Measurements from ENCODE around the gene TGFBR2.

The TGFBR2 gene

DNA sequence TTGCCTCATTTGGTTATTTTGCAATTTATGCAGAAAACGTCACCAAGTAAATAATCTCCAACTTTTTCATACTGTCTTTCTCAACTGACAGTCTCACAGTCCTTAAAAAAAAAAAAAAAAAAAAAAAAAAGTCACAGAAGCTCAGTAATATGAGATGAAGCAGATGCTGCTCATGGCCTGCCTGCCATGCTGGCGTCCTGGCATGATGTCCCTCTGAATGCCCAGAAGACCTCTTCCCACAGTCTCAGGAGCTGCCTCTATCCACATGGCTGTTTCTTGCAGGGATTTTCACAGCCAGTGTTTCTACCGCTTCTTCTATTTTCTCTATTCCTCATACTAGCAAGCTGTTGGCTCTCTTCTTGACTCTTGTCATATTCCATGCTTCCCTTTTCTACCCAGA, 87.7 kb downstream of the TGFBR2 start:
- no peak for DNase-seq

DNA sequence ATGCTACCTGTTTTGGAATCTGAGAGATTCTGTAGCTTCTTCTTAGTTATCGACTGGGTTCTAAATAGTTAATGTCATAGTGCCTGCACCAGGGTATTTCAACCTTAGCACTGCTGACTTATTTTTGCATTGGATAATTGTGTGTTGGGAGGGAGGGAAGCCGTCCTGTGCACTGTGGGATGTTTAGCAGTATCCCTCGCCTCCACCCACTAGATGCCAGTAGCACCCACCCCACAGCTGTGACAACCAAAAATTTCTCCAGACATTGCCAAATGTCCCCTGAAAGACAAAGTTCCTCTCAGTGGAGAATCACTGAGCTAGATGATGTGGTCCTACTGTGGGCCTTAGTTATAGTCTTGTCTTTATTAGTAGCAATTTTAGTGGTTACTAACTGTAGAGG, 88.3 kb downstream of the TGFBR2 start:
- DNase-seq = no peak

DNA sequence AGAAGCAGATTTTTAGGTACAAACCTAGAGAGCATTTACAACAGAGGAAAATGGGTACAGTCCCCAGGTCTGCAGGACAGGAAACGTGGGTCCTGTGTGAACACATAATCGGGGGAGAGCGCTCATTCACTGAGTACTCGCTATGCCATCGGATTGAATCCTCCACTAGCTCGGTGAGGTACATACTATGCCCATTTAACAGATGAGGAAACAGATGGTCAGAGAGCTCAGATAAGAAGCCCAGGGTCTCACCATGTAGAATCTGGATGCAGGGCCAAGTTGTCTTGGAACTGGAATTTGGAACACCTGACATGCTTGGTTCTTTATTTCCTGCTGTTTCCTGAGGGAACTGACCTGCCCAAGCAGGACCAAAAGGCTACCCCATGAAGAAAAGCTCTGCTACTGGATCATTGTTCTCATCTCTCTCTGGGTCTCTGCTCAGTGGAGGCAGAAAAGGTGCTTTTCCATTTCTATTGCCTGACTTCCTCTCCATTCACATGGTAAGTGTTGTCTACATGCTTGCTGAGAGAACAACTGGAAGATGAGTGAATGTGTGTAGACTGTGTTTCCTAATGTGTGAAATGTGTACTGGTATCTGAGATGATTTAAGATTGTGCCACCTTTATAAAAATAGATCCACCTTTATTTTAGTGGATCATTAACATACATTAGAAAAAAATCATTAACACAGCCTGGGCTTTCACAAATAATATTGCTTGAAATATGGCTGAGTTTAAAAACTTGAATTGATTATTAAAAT, 89.1 kb downstream of the TGFBR2 start:
- DNase-seq = no peak

DNA sequence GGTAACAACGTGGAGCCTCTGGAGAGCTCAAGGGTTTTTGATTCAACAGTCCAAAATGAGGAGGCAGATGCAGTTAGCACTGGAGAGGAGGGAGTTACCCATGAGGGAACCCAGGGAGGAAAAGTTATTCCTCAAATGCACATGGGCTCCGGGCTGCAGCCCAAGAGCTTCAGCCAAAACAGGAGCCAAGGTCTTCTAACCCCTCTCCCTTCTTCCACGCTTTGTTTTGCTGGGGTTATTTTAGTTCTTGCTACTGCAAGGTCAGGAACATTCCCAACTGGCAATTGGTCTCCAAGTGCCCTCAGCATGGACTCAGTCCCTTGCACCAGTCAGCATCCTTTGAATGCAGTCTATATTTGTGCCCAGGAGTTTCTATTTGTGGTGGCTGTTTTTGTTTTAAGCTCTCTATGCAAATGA, 90.0 kb downstream of the TGFBR2 start:
- no peak for DNase-seq

DNA sequence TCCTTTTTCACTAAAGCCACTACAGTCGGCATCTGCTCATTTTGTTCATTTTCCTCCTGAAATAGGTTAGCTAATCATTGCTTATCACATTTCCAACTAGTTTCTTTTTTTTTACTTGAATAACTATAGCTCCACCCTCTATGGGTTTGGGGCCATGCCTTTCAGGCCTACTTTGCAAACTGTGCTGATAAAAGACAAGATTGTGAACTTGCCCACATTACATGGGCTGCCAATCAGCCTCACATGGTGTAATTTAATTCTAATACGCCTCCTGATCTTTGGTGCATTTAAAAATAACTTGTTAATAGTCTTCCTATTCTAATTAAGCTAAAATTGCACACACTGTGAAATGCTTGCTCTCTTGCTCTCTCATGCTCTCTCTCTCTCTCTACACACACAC, 90.5 kb downstream of the TGFBR2 start:
- no peak for DNase-seq

DNA sequence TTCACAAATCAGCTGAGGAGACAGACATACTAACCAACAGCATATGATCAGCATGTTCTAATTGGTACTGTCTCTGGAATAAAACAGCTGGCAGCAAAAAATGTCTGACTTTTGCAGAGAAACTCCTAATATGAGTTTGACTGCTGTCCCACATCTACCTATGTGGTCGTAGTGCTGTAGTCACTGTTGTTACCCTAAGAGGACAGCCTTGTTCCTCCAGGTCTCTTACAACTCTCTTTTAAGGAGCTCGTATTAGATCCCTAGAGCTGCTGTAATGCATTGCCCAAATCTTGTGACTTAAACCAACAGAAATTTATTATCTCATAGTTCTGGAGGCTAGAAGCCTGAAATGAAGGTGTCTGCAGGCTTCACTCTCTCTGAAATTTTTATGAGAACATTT, 92.1 kb downstream of the TGFBR2 start:
- DNase-seq = no peak

DNA sequence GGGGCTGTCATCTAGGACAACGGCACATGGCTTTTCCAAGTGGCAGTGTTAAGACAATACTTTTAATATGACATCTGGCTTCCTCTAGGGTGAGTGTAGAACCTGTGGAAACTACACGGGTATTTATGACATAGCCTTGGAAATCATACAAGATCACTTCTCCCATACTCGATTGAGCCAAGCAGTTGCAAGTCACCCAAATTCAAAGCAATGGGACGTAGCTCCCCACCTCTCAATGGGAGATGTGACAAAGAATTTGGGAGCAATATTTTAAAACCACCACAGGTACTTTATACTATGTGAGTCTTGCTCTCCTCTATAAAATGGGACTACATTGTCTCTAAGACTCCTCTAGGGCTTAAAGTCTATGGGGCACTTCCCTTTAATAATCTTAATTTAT, 93.5 kb downstream of the TGFBR2 start:
- DNase-seq = no peak

DNA sequence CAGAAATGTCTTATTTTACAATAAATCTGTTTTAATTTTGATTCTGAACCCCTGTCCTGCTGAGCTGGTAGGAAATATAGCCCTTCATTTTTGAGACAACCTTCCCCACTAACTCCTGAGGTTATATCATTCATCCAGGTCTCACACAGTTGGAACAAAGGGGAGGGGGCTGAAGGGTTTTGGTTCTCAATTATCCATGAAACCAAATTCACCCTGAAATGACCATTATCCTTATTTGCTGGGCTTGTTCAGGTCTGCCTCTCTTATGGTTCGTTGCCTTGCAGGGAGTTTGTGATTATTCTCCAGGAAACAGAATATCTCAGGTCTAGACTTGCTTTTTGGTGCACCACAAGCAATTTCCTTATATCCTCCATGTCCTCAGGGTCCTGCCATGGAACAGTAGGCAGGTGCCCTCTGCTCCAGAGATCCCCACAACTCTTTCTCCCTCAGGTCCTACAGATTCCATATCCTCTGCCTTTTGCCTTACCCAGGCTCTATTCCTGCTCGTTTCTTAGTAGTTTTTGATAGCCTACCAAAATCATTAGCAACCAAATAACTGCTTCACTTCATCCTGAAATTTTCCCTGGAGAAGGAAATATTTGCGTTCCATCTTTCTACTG, 94.4 kb downstream of the TGFBR2 start:
- DNase-seq = no peak

DNA sequence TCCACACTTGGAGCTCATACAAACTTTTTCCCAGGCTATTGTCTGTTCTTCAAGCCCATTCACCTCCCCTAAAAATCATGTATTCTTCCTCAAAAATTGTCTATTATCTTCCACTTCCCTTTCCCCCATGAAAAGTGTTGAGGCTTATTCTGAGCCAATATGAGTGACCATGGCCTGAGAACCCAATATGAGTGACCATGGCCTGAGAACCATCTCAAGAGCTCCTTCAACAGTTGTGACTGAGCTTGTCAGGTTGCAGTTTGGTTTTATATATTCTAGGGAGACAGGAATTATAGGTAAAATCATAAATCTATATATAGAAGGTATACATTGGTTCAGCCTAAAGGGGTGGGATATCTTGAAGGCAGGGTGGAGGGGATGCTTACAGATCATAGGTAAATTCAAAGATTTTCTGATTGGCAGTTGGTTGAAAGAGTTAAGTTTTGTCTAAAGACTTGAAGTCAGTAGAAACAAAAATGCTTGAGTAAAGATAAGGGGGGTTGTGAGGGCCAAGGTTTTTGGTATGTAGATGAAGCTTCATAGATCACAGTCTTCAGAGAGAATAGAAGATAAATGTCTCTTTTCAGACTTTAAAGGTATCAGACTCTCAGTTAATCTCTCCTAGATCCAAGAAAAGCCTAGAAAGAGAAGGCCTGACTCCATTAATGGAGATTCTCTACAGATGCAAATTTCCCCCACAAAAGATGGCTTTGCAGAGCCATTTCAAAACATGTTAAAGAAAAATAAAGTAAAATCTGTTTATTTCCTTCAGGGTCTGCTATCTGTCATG, 95.8 kb downstream of the TGFBR2 start:
- DNase-seq = no peak

DNA sequence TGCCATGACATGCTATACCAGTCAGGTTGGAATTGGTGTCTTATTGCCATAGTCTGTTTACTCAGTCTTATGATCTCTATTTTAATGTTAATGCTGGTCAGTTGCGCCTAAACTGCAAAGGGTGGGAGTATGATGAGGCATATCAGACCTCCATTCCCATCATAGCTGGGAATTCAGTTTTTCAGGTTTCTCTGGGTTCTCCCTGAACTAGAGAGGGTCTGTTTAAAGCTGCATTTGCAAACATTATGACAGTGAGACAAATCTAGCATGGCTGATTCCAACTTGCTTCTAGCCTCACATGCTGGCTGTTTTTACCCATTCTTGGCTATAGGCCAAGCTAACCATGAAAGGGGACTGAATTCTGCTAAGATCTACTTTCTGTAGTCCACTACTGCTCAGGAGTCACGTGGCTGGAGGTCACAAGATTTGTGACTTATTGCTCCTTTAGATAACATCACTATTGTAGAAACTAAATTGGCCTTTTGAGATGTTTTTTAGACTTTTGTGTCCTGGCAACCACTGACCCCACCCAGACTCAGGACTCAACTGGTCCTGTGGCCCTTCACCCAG, 96.5 kb downstream of the TGFBR2 start:
- DNase-seq = no peak

DNA sequence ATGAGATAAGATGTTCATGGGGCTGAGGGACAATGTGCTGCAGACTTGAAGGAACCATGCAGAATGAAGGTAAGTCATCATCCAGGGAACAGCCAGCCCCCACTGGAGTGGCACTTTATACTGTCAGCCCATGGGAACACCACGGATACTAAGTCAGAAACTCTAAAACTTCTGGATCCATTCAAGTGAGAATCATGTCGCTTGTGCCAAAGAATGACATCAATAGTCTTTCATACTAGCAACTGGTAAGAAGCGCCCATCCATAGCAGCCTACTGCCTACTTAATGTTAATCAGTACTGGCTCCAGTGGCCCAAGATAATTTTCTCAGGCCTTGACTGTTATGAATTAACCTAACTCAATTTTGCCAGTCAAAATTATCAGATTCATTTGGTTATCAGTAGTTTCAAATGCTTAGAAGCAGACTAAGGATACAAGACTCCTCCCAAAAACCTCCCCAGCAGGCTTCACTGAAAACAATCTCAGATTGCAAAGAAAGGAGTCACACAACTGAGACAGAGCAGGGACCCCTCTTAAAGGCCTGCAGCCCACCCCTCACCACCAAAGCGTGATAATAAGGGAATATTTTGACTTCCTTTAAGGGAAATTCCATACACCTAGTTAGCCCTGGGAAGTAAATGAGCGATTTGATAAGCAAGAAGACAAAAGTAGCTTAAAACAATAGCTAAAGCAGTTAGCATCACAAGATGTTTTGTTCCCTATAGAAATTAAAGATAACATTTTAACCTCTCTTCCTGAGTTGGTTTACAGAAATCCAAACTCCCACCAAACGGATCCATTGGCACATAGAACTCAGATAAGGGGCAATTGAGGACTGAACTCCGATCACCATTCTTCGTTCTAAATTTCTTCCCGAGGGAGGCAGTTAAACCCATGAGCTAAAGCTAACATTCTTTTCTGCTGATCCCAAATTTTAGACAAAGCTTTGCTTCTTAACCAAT, 98.8 kb downstream of the TGFBR2 start:
- no peak for DNase-seq

DNA sequence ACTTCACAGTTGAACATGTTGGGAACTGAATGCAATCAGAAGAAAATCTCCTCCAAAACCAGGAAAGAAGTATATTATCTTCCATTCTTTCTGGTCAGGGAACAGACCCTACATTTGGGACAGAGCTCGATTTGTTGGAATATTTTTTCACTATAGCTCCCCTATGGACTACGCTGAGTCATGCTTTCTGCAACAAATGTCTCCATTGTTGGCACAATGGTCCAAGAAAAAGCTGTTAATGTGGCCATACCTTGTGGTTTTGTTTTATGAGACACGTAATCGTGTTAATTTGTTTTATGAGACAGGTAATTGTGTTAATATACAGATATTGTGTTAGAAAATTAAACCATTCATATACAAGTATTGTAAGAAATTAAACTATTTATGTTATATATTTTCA, 101.4 kb downstream of the TGFBR2 start:
- DNase-seq = no peak

DNA sequence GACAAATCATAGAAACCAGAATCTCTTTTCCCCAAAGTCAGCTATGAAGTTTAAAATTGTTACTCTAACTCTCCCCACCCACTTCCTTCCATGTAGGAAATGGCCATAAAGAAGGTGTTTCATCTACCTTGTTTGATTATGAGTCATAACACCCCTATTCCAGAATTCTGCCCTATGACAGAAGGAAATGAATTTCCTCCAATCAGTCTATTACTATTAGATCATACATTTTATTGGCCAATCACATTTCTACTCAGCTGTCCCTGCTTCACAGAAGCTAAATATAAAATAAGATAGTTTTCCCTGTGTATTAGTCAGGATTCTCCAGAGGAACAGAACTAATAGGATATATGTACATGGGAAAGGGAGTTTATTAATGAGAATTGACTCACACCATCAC, 102.1 kb downstream of the TGFBR2 start:
- DNase-seq = no peak

DNA sequence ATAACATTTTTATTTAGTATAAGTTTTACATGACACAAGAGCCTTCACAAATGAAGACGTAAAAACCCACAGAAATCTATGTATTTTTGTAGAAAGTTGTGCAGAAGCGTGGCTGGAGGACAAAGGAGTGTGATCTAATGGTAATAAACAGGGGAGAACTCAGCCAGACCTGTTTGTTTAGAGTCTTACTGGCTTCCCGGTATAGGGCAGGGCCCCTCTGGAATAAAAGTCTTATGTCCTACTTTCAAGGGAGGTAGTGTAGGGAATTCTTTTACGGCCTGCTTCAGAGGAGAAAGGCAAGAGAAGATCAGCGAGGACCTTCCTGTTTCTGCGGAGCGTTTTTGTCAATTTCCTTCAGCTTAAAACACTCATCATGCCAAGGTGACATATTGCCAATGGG, 103.6 kb downstream of the TGFBR2 start:
- DNase-seq = no peak

DNA sequence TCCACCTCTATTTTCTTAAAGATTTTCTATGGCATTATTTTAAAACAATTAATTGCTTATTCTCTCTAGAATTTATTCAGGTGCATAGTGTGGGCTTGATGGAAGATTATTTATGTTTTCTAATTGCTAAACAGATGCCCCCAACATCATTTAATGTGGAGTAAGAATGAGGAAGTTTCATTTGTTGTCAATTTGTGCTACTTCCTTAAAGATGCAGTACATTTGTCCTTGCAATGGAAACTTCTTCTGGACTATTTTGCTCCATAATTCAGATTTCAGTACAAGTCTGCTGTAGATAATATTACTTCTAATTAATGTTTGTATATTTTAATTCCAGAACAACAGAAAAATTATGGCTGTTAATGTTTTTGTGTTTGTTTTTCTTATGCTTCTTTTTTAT, 104.8 kb downstream of the TGFBR2 start:
- peak in 2 of 3 donors; percentile 38 to 46 for DNase-seq

DNA sequence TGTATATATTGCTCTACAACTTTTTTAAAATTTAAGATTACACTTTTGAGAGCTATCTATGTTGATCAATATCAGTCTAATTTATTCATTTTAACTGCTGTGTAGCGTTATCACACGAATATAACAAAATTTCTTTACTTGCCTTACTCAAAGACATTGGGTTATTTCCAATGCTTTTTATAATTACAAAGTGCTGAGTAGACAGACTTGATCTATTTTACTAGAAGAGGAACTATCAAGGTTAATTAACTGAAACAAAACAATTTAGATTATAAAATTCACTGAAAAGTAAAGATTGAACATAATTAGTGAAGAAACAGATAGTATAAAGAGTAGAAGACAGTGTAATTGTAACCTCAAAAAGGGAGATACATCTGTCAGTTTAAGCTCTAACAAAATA, 105.5 kb downstream of the TGFBR2 start:
- no peak for DNase-seq

DNA sequence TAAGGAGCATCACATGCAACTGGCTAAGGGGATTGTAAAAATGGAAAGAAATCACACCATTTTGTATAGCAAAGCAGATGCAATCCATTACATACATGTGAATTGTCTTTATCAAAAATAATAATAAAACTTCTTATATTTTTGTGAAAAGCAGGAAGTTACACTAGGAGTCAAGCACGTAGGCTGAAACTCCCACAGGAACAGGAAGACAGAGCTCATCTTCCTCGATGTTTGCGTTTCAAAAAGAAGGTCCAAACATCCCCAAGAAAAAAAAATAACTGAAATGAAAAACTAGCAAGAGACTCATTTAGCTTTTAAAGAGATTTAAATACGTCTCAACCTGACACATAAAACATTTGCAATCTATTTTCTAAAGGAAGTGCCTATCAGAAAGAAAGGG, 106.6 kb downstream of the TGFBR2 start:
- DNase-seq = peak; percentile 46 to 58 (median 55)

DNA sequence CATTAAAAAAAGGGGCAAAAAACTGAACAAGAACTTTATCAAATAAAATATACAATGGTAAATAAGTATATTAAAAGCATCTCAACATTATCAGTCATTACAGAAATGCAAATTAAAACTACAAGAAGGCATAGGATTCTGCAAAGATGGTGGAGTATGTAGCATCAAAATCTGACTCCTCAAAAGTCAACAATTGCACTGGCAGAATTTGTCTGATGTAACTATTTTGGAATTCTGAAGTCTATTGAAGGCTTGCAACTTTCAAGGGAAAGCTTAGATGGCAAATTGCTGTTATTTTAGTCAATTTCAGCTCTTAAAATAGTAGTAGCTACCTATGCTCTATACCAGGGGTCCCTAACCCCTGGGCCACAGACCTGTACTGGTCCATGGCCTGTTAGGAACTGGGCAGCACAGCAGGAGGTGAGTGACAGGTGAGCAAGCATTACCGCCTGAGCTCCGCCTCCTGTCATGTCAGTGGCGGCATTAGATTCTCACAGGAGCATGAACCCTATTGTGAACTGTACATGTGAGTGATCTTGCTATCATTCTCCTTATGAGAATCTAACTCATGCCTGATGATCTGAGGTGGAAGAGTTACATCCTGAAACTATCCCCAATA, 107.6 kb downstream of the TGFBR2 start:
- no peak for DNase-seq

DNA sequence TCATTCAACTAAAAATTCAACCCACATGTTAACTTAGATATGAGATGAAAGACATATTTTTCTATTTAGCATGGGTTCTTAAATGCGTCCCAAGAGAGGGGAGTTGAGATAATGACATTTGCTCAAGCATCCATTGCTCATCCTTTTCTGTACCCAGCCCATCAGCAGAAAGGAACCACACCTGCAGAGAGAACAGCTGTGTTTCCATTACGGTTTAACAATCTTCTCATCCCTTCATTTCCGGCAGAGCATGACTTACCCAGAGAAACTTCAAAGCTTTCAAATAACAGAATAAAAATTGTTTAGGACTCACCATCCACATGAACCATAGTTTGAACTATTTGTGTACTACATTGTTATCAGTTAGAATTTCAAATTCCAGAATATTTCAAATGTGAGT, 113.1 kb downstream of the TGFBR2 start:
- DNase-seq = no peak

DNA sequence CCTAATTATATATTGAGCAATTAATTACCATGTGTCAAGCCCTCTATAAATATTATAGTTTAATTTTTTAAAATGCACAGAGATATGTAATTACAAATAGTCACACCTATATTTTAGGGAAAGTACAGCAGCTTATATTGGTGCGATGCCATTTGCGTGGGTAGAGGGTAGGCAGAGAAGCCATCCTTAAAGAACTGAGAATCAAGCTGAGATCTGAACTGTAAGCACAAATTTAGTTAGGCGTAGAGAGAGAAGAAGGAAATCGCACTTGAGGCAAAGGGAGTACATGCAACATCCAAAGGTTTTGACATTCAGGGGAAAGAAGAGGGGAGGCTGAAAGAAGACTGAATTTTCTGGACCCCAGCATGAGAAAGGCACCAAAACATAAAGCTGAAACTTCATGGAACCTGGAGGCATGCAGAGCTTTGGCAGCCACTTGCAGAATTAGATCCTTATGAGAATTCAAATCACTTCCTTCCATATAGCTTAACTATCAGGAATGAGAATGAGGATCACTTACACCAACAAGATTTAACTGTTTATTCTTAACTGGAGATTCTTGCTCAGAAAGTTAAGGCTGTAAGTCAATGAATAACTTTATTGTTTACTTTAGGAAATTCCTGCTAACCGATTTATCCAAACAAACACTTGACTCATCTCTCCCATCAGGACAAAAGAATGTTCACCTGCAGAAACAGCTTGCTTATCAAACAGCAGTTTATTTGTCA, 114.3 kb downstream of the TGFBR2 start:
- no peak for DNase-seq

DNA sequence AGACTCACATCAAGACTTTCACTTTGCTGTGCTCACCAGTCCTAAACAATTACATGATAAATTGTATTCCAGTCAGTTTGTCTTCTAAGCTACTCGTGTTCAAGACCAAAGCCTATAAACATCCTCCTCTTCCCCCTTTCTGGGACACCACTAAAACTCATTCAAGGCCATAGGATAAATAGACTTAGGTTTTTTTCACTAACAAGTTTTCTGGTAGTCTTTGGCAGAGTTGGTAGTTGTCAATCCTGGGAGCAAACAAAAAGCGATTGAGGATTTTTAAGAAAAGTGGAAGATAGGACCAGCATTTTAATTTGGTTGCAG, 114.9 kb downstream of the TGFBR2 start:
- DNase-seq = no peak

DNA sequence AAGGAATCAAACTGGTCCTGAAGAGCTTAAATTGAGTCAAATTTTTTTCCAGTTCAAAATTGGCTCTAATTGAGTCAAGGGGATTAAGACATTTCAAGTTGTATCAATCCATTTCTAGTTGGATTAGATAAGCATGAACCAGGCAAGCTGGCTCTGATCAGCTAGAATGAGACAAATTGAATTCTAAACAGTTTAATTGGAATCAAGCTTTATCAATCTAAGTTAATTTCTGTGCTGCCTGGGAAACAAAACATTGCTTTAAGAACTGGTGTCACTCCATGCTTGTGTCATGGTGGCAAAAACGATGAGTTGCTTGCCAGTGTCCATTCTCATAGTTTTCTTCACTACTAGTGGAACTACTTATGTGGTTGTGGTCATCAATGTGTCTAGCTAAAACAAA, 116.8 kb downstream of the TGFBR2 start:
- no peak for DNase-seq

Measured in suppressor macrophage treated with lipopolysaccharide for 1 hour (primary cell).